Neural cell (in vitro differentiated cells): Measurements from ENCODE around the gene SLC25A52. TPM values are rescaled to one million over a fixed set of nuclear protein-coding genes. Genes with fewer than 3 reads are reported as not detected.

Experiments
- H2AFZ ChIP-seq: fragments of 200-600, 300-800 bp; sonication (generic), shearing (Covaris generic); 2 replicates; pipeline ENCODE4 v1.6.0; 2014; ENCODE audit warnings: low read depth, mild to moderate bottlenecking, antibody characterized with exemption, low read length, moderate library complexity
- H3F3A ChIP-seq: fragments of 200-600 bp; shearing (Covaris generic); 2 replicates; pipeline ENCODE4 v1.6.1; 2016; ENCODE audit warnings: mild to moderate bottlenecking, moderate library complexity, mixed read lengths, antibody characterized with exemption, low read length; ENCODE audit not compliant: insufficient read depth, poor library complexity, severe bottlenecking
- H3K27ac ChIP-seq: fragments of 200-600, 300-800 bp; sonication (generic), shearing (Covaris generic); 2 replicates; pipeline ENCODE4 v1.5.1; 2014; ENCODE audit warnings: mild to moderate bottlenecking, low read length, moderate library complexity
- H3K27me3 ChIP-seq: fragments of 300-800, 200-600 bp; sonication (generic), shearing (Covaris generic); 2 replicates; pipeline ENCODE4 v1.6.0; 2014; ENCODE audit warnings: mild to moderate bottlenecking, low read depth, low read length, moderate library complexity; ENCODE audit not compliant: insufficient read depth
- H3K36me3 ChIP-seq: fragments of 300-800, 200-600 bp; sonication (generic), shearing (Covaris generic); 2 replicates; pipeline ENCODE4 v1.5.1; 2014; ENCODE audit warnings: mild to moderate bottlenecking, antibody characterized with exemption, low read length, moderate library complexity; ENCODE audit not compliant: insufficient read depth
- H3K4me2 ChIP-seq: fragments of 300-800, 200-600 bp; sonication (generic), shearing (Covaris generic); 2 replicates; pipeline ENCODE4 v1.6.0; 2014; ENCODE audit warnings: mild to moderate bottlenecking, low read length
- H3K4me3 ChIP-seq: fragments of 300-800, 200-600 bp; sonication (generic), shearing (Covaris generic); 2 replicates; pipeline ENCODE4 v1.5.1; 2014; ENCODE audit warnings: mild to moderate bottlenecking, low read length, moderate library complexity
- H3K79me2 ChIP-seq: fragments of 200-600 bp; shearing (Covaris generic); replicated peaks from 2 replicates; pipeline ENCODE4 v1.6.0; 2014; ENCODE audit warnings: mild to moderate bottlenecking, low read length, moderate library complexity; ENCODE audit not compliant: insufficient read depth
- H3K9ac ChIP-seq: fragments of 300-800, 200-600 bp; sonication (generic), shearing (Covaris generic); 2 replicates; pipeline ENCODE4 v1.6.1; 2016; ENCODE audit warnings: mild to moderate bottlenecking, low read length, mixed read lengths
- H3K9me2 ChIP-seq: fragments of 200-600 bp; shearing (Covaris generic); 2 replicates; pipeline ENCODE4 v1.6.1; 2016; ENCODE audit warnings: mild to moderate bottlenecking, low read length, mixed read lengths; ENCODE audit not compliant: insufficient read depth
- H3K9me3 ChIP-seq: fragments of 200-600, 300-800 bp; sonication (generic), shearing (Covaris generic); 2 replicates; pipeline ENCODE4 v1.6.1; 2016; ENCODE audit warnings: mild to moderate bottlenecking, mixed run types, low read length, moderate library complexity, mixed read lengths
- H4K20me1 ChIP-seq: fragments of 200-600 bp; shearing (Covaris generic); 2 replicates; pipeline ENCODE4 v1.6.1; 2016; ENCODE audit warnings: mild to moderate bottlenecking, mixed run types; ENCODE audit not compliant: insufficient read depth
- EP300 ChIP-seq: fragments of 450-650 bp; conservative IDR thresholded peaks from 2 replicates; pipeline ENCODE4 v1.6.1; 2014; ENCODE audit warnings: antibody characterized with exemption, mild to moderate bottlenecking, moderate library complexity; ENCODE audit not compliant: poor library complexity, severe bottlenecking
- EZH2 ChIP-seq: fragments of 200-600, 300-800 bp; shearing (Covaris generic), sonication (generic); IDR thresholded peaks from 2 replicates; pipeline ENCODE4 v1.6.1; 2014; ENCODE audit warnings: antibody characterized with exemption, low read length, borderline replicate concordance, mild to moderate bottlenecking; ENCODE audit not compliant: insufficient read depth, poor library complexity, severe bottlenecking
- MXI1 ChIP-seq: fragments of 450-650 bp; conservative IDR thresholded peaks from 2 replicates; pipeline ENCODE4 v1.6.1; 2014; ENCODE audit warnings: antibody characterized with exemption, mild to moderate bottlenecking; ENCODE audit not compliant: poor library complexity, severe bottlenecking
- POLR2AphosphoS5 ChIP-seq: IDR thresholded peaks from 2 replicates; pipeline ENCODE4 v1.6.1; 2012
- RAD21 ChIP-seq: fragments of 450-650 bp; conservative IDR thresholded peaks from 2 replicates; pipeline ENCODE4 v1.6.1; 2014; ENCODE audit warnings: antibody characterized with exemption, mild to moderate bottlenecking, moderate library complexity
- SMC3 ChIP-seq: fragments of 450-650 bp; conservative IDR thresholded peaks from 2 replicates; pipeline ENCODE4 v1.6.1; 2014; ENCODE audit warnings: antibody characterized with exemption, mild to moderate bottlenecking, moderate library complexity; ENCODE audit not compliant: poor library complexity
- TAF1 ChIP-seq: IDR thresholded peaks from 2 replicates; pipeline ENCODE4 v1.6.1; 2012; ENCODE audit warnings: low read depth
- polyA plus RNA-seq: library from polyadenylated mRNA; depleted of rRNA; stranded (reverse); fragments of >200 nt; gene quantifications from 2 replicates; pipeline ENCODE4 v1.2.3, GENCODE V29; 2014
- TF ChIP-seq, protein P1 (sequence below): IDR thresholded peaks from 2 replicates; pipeline ENCODE4 v1.6.1; 2012; ENCODE audit warnings: borderline replicate concordance
- TF ChIP-seq, protein P2 (sequence below): fragments of 450-650 bp; IDR thresholded peaks from 2 replicates; pipeline ENCODE4 v1.5.1; 2014; ENCODE audit warnings: antibody characterized with exemption, mild to moderate bottlenecking, moderate library complexity; ENCODE audit not compliant: poor library complexity, severe bottlenecking

The SLC25A52 gene
- polyA plus RNA-seq, 1 donor from 2014 or later = not detected

DNA sequence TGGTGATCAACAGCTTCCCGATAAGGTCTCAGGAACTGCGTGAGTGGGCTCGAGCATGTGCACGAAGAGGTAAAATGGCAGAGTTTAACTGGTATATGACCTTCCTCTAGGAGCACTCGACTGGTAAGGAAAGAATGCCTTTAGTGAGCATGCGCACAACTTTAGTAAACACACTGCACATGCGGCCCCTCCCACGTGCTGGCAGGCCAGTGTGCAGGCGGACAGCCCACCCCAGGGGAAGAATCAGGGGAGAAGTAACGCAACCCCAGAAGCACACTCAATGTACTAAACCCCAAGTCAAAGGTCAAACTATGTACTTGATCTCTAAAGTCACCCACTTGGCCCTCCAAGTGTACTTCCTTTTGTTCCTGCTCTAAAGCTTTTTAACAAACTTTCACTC lies 28.7 kb upstream of the SLC25A52 start:
- no peak overlapping the region for H3K4me3 ChIP-seq
- H2AFZ ChIP-seq = no peak overlapping the region
- no peak overlapping the region for H3K27ac ChIP-seq

DNA sequence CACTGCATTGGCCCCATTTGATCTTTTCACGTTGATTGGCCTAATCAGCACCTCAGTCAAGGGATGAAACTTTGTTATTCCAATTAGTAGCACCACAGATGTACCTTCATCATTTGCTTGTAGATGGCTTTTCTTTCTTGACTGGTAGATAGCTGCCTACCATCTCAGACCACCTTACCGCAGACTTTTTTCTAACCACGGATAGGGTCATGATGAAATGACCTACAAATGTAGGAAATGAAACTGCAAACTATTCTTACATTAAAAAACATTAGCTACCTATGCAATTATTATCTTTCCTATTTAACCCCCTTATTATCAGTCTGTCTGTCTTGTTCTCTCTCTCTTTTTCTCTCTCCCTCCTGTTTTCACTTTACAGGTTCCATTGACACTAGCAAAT lies 22.4 kb upstream of the SLC25A52 start:
- TF ChIP-seq POLR2AphosphoS5 (no peak), RAD21 (no peak), EP300 (no peak), SMC3 (no peak), MXI1 (no peak), EZH2 (no peak), TAF1 (no peak)
- TF ChIP-seq, protein P1, sequence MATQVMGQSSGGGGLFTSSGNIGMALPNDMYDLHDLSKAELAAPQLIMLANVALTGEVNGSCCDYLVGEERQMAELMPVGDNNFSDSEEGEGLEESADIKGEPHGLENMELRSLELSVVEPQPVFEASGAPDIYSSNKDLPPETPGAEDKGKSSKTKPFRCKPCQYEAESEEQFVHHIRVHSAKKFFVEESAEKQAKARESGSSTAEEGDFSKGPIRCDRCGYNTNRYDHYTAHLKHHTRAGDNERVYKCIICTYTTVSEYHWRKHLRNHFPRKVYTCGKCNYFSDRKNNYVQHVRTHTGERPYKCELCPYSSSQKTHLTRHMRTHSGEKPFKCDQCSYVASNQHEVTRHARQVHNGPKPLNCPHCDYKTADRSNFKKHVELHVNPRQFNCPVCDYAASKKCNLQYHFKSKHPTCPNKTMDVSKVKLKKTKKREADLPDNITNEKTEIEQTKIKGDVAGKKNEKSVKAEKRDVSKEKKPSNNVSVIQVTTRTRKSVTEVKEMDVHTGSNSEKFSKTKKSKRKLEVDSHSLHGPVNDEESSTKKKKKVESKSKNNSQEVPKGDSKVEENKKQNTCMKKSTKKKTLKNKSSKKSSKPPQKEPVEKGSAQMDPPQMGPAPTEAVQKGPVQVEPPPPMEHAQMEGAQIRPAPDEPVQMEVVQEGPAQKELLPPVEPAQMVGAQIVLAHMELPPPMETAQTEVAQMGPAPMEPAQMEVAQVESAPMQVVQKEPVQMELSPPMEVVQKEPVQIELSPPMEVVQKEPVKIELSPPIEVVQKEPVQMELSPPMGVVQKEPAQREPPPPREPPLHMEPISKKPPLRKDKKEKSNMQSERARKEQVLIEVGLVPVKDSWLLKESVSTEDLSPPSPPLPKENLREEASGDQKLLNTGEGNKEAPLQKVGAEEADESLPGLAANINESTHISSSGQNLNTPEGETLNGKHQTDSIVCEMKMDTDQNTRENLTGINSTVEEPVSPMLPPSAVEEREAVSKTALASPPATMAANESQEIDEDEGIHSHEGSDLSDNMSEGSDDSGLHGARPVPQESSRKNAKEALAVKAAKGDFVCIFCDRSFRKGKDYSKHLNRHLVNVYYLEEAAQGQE = no peak
- TF ChIP-seq, protein P2, sequence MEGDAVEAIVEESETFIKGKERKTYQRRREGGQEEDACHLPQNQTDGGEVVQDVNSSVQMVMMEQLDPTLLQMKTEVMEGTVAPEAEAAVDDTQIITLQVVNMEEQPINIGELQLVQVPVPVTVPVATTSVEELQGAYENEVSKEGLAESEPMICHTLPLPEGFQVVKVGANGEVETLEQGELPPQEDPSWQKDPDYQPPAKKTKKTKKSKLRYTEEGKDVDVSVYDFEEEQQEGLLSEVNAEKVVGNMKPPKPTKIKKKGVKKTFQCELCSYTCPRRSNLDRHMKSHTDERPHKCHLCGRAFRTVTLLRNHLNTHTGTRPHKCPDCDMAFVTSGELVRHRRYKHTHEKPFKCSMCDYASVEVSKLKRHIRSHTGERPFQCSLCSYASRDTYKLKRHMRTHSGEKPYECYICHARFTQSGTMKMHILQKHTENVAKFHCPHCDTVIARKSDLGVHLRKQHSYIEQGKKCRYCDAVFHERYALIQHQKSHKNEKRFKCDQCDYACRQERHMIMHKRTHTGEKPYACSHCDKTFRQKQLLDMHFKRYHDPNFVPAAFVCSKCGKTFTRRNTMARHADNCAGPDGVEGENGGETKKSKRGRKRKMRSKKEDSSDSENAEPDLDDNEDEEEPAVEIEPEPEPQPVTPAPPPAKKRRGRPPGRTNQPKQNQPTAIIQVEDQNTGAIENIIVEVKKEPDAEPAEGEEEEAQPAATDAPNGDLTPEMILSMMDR = no peak
- H4K20me1 ChIP-seq = no peaks in the 10 kb centered on the region

More for the DNA sequence above, 28.7 kb upstream of the SLC25A52 start:
- TF ChIP-seq, protein P1 = no peak
- TF ChIP-seq, protein P2 = no peak
- TF ChIP-seq TAF1 = no peak
- no peak for TF ChIP-seq RAD21
- TF ChIP-seq MXI1 = no peak
- TF ChIP-seq POLR2AphosphoS5 = no peak
- TF ChIP-seq EZH2 = no peak
- no peak for TF ChIP-seq EP300
- no peak for TF ChIP-seq SMC3
- Histone ChIP-seq H3K9ac (no peak overlapping the region), H3K9me3 (no peaks in the 10 kb centered on the region), H3K36me3 (no peaks in the 10 kb centered on the region), H3K4me2 (no peak overlapping the region), H3K27me3 (no peaks in the 10 kb centered on the region), H3K79me2 (no peaks in the 10 kb centered on the region), H3K9me2 (no peaks in the 10 kb centered on the region), H3F3A (no peaks in the 10 kb centered on the region), H4K20me1 (no peaks in the 10 kb centered on the region)

More for the DNA sequence above, 22.4 kb upstream of the SLC25A52 start:
- Histone ChIP-seq H3K9ac (no peak overlapping the region), H3K27ac (no peak overlapping the region), H3K4me2 (no peak overlapping the region), H3K9me3 (peaks cover 4% of the 10 kb centered on the region), H3F3A (no peaks in the 10 kb centered on the region), H3K27me3 (no peaks in the 10 kb centered on the region), H3K4me3 (no peak overlapping the region), H3K36me3 (no peaks in the 10 kb centered on the region), H3K9me2 (no peaks in the 10 kb centered on the region), H3K79me2 (no peaks in the 10 kb centered on the region), H2AFZ (no peak overlapping the region)
